ENCODE results near the gene MAP7D2.

The MAP7D2 gene

GRCh38 chrX:20067709-20068561 is 48.8 kb downstream of the MAP7D2 start:
- Mint-ChIP-seq H3K9me3 (ENCODE audit: low read depth) (no peaks in the 10 kb centered on the region), H3K36me3 (no peaks in the 10 kb centered on the region), H3K27ac (no peak overlapping the region), H3K27me3 (no peaks in the 10 kb centered on the region), H3K4me3 (no peak overlapping the region), H3K4me1 (ENCODE audit: low read depth) (no peaks in the 10 kb centered on the region)

GRCh38 chrX:20066968-20067708 is 49.6 kb downstream of the MAP7D2 start:
- Mint-ChIP-seq H3K27me3 (no peaks in the 10 kb centered on the region), H3K36me3 (no peaks in the 10 kb centered on the region), H3K27ac (no peak overlapping the region), H3K4me3 (no peak overlapping the region), H3K9me3 (ENCODE audit: low read depth) (no peaks in the 10 kb centered on the region), H3K4me1 (ENCODE audit: low read depth) (no peaks in the 10 kb centered on the region)

- H3K9me3 Mint-ChIP-seq (ENCODE audit: low read depth) = no peaks in the 10 kb centered on the region
- no peaks in the 10 kb centered on the region for H3K36me3 Mint-ChIP-seq
- peaks cover 8% of the 10 kb centered on the region for H3K4me1 Mint-ChIP-seq (ENCODE audit: low read depth)
Measured at GRCh38 chrX:20063716-20064351, 52.9 kb downstream of the MAP7D2 start.

GRCh38 chrX:20063153-20063552 is 53.6 kb downstream of the MAP7D2 start:
- no peaks in the 10 kb centered on the region for H3K9me3 Mint-ChIP-seq (ENCODE audit: low read depth)
- H3K4me1 Mint-ChIP-seq (ENCODE audit: low read depth) = peaks cover 8% of the 10 kb centered on the region
- no peak overlapping the region for H3K27ac Mint-ChIP-seq
- no peaks in the 10 kb centered on the region for H3K27me3 Mint-ChIP-seq
- no peaks in the 10 kb centered on the region for H3K36me3 Mint-ChIP-seq
- H3K4me3 Mint-ChIP-seq = no peak overlapping the region

More at GRCh38 chrX:20063716-20064351, 52.9 kb downstream of the MAP7D2 start:
- H3K4me3 Mint-ChIP-seq = no peak overlapping the region
- no peak overlapping the region for H3K27ac Mint-ChIP-seq
- no peaks in the 10 kb centered on the region for H3K27me3 Mint-ChIP-seq

- no peak overlapping the region for H3K4me3 Mint-ChIP-seq
- H3K9me3 Mint-ChIP-seq (ENCODE audit: low read depth) = no peaks in the 10 kb centered on the region
- H3K36me3 Mint-ChIP-seq = no peaks in the 10 kb centered on the region
- H3K27ac Mint-ChIP-seq = no peak overlapping the region
- H3K27me3 Mint-ChIP-seq = no peaks in the 10 kb centered on the region
- H3K4me1 Mint-ChIP-seq (ENCODE audit: low read depth) = peaks cover 8% of the 10 kb centered on the region
Measured at GRCh38 chrX:20061855-20062254, 54.9 kb downstream of the MAP7D2 start.

GRCh38 chrX:20060961-20061748 is 55.6 kb downstream of the MAP7D2 start:
- Mint-ChIP-seq H3K36me3 (no peaks in the 10 kb centered on the region), H3K9me3 (ENCODE audit: low read depth) (no peaks in the 10 kb centered on the region), H3K27me3 (no peaks in the 10 kb centered on the region), H3K27ac (no peak overlapping the region), H3K4me1 (ENCODE audit: low read depth) (peaks cover 8% of the 10 kb centered on the region), H3K4me3 (no peak overlapping the region)

- H3K4me3 Mint-ChIP-seq = no peak overlapping the region
- no peaks in the 10 kb centered on the region for H3K36me3 Mint-ChIP-seq
- H3K27ac Mint-ChIP-seq = no peak overlapping the region
- peaks cover 8% of the 10 kb centered on the region for H3K4me1 Mint-ChIP-seq (ENCODE audit: low read depth)
- H3K9me3 Mint-ChIP-seq (ENCODE audit: low read depth) = no peaks in the 10 kb centered on the region
- no peaks in the 10 kb centered on the region for H3K27me3 Mint-ChIP-seq
Measured at GRCh38 chrX:20059467-20060128, 57.1 kb downstream of the MAP7D2 start.

GRCh38 chrX:20057479-20057878 is 59.2 kb downstream of the MAP7D2 start:
- H3K4me1 Mint-ChIP-seq (ENCODE audit: low read depth) = peaks cover 8% of the 10 kb centered on the region
- no peaks in the 10 kb centered on the region for H3K27me3 Mint-ChIP-seq
- H3K27ac Mint-ChIP-seq = no peak overlapping the region
- no peaks in the 10 kb centered on the region for H3K9me3 Mint-ChIP-seq (ENCODE audit: low read depth)
- H3K4me3 Mint-ChIP-seq = no peak overlapping the region
- H3K36me3 Mint-ChIP-seq = no peaks in the 10 kb centered on the region

- Mint-ChIP-seq H3K27ac (no peak overlapping the region), H3K4me3 (no peak overlapping the region), H3K9me3 (ENCODE audit: low read depth) (no peaks in the 10 kb centered on the region), H3K4me1 (ENCODE audit: low read depth) (peaks cover 7% of the 10 kb centered on the region), H3K27me3 (no peaks in the 10 kb centered on the region), H3K36me3 (no peaks in the 10 kb centered on the region)
Measured at GRCh38 chrX:20056704-20057103, 60.0 kb downstream of the MAP7D2 start.

GRCh38 chrX:20053537-20053936 is 63.2 kb downstream of the MAP7D2 start:
- H3K4me3 Mint-ChIP-seq = no peak overlapping the region
- H3K36me3 Mint-ChIP-seq = no peaks in the 10 kb centered on the region
- H3K9me3 Mint-ChIP-seq (ENCODE audit: low read depth) = no peaks in the 10 kb centered on the region
- H3K27me3 Mint-ChIP-seq = no peaks in the 10 kb centered on the region
- H3K4me1 Mint-ChIP-seq (ENCODE audit: low read depth) = no peaks in the 10 kb centered on the region
- no peak overlapping the region for H3K27ac Mint-ChIP-seq

GRCh38 chrX:20046864-20047263 is 69.8 kb downstream of the MAP7D2 start:
- Mint-ChIP-seq H3K4me1 (ENCODE audit: low read depth) (no peaks in the 10 kb centered on the region), H3K4me3 (no peak overlapping the region), H3K27ac (no peak overlapping the region), H3K36me3 (no peaks in the 10 kb centered on the region), H3K9me3 (ENCODE audit: low read depth) (no peaks in the 10 kb centered on the region), H3K27me3 (no peaks in the 10 kb centered on the region)

GRCh38 chrX:20046223-20046622 is 70.5 kb downstream of the MAP7D2 start:
- no peak overlapping the region for H3K27ac Mint-ChIP-seq
- H3K4me1 Mint-ChIP-seq (ENCODE audit: low read depth) = no peaks in the 10 kb centered on the region
- H3K9me3 Mint-ChIP-seq (ENCODE audit: low read depth) = no peaks in the 10 kb centered on the region
- H3K36me3 Mint-ChIP-seq = no peaks in the 10 kb centered on the region
- H3K4me3 Mint-ChIP-seq = no peak overlapping the region
- no peaks in the 10 kb centered on the region for H3K27me3 Mint-ChIP-seq

- no peak overlapping the region for H3K27ac Mint-ChIP-seq
- no peaks in the 10 kb centered on the region for H3K4me1 Mint-ChIP-seq (ENCODE audit: low read depth)
- H3K27me3 Mint-ChIP-seq = no peaks in the 10 kb centered on the region
- H3K4me3 Mint-ChIP-seq = no peak overlapping the region
- H3K9me3 Mint-ChIP-seq (ENCODE audit: low read depth) = no peaks in the 10 kb centered on the region
- no peaks in the 10 kb centered on the region for H3K36me3 Mint-ChIP-seq
Measured at GRCh38 chrX:20042221-20042620, 74.5 kb downstream of the MAP7D2 start.

- H3K4me1 Mint-ChIP-seq (ENCODE audit: low read depth) = no peaks in the 10 kb centered on the region
Measured at GRCh38 chrX:20038966-20039365, 77.7 kb downstream of the MAP7D2 start.

More at GRCh38 chrX:20038966-20039365, 77.7 kb downstream of the MAP7D2 start:
- no peak overlapping the region for H3K27ac Mint-ChIP-seq
- H3K27me3 Mint-ChIP-seq = no peaks in the 10 kb centered on the region
- H3K9me3 Mint-ChIP-seq (ENCODE audit: low read depth) = no peaks in the 10 kb centered on the region
- no peak overlapping the region for H3K4me3 Mint-ChIP-seq
- no peaks in the 10 kb centered on the region for H3K36me3 Mint-ChIP-seq
